IPS-18a (cell line): Measurements from ENCODE around the gene LIN9.
"Not testable (repeated sequence)": the region's sequence is repeated elsewhere in the genome, so short reads cannot be mapped to it uniquely, and the experiment has no call there.

Experiments
- H3K27ac ChIP-seq: one replicate; pipeline ENCODE4 v1.5.1; 2013; ENCODE audit warnings: low read length
- H3K27me3 ChIP-seq: one replicate; pipeline ENCODE4 v1.6.1; 2013; ENCODE audit warnings: mild to moderate bottlenecking, low read length; ENCODE audit not compliant: control insufficient read depth, insufficient read depth
- H3K36me3 ChIP-seq: one replicate; pipeline ENCODE4 v1.6.1; 2013; ENCODE audit warnings: low read depth, low read length; ENCODE audit not compliant: control insufficient read depth
- H3K4me1 ChIP-seq: one replicate; pipeline ENCODE4 v1.6.1; 2013; ENCODE audit warnings: low read depth, low read length; ENCODE audit not compliant: control insufficient read depth
- H3K4me3 ChIP-seq: one replicate; pipeline ENCODE4 v1.5.1; 2013; ENCODE audit warnings: low read length
- H3K9ac ChIP-seq: one replicate; pipeline ENCODE4 v1.6.1; 2013; ENCODE audit warnings: mild to moderate bottlenecking, low read length, moderate library complexity
- H3K9me3 ChIP-seq: one replicate; pipeline ENCODE4 v1.6.1; 2013; ENCODE audit warnings: low read depth, low read length; ENCODE audit not compliant: control insufficient read depth

LIN9 gene

DNA sequence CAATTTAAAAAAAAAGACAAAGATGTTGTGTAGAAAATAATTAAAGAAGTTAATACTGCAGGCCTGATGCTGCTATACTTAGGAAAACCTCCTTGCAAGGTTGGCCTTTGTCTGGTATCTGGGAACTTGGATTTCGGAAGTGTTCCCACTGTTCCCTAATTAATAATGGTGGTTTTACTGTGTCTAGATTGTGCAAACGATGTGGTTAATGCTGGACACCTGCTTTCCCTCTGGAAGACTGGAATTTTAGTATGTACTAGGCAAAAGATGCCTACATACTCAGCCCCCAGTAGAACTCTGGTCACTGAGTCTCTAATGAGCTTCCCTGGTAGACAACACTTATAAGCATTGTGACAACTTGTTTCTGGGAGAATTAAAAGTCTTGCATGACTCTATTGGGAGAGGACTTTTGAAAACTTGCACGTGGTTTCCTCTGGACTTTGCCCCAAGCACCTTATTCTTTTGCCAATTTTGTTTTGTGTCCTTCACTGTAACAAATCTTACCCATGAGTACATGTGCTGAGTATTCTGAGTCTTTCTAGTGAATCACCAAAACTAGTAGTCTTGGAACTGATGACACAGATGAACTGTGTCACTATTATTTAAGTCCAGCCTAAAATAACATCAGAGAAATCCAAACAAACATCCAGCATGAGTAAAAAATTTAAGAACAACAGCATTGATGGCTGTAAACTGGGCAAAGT, 40.4 kb downstream of the LIN9 start:
- Histone ChIP-seq H3K9ac (no peak overlapping the region), H3K36me3 (peaks cover 25% of the 10 kb centered on the region), H3K27me3 (no peaks in the 10 kb centered on the region), H3K4me1 (no peaks in the 10 kb centered on the region), H3K9me3 (no peaks in the 10 kb centered on the region), H3K4me3 (no peak overlapping the region), H3K27ac (no peak overlapping the region)

DNA sequence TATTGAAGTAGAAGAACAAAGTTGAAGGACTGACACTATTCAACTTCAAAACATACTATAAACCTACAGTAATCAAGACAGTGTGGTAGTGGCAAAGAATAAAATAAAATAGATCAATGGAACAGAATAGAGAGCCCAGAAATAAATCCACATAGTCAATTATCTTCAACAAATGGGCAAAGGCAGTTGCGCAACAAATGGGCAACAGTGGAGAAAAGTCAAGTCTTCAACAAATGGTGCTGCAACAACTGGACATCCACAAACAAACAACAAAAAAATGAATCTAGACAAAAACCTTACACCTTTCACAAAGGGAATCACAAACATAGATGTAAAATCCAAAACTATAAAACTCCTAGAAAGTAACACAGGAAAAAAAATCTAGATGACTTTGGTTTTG, 47.1 kb downstream of the LIN9 start:
- H3K9ac ChIP-seq = no peak overlapping the region
- no peaks in the 10 kb centered on the region for H3K9me3 ChIP-seq
- peaks cover 28% of the 10 kb centered on the region for H3K36me3 ChIP-seq
- H3K27ac ChIP-seq = no peak overlapping the region
- no peak overlapping the region for H3K4me3 ChIP-seq
- H3K4me1 ChIP-seq = no peaks in the 10 kb centered on the region
- no peaks in the 10 kb centered on the region for H3K27me3 ChIP-seq

GRCh38 chr1:226255380-226255779, 53.6 kb downstream of the LIN9 start:
- H3K36me3 ChIP-seq = peaks cover 12% of the 10 kb centered on the region
- H3K9me3 ChIP-seq = no peaks in the 10 kb centered on the region
- no peak overlapping the region for H3K9ac ChIP-seq
- no peaks in the 10 kb centered on the region for H3K27me3 ChIP-seq
- no peak overlapping the region for H3K4me3 ChIP-seq
- no peak overlapping the region for H3K27ac ChIP-seq
- H3K4me1 ChIP-seq = no peaks in the 10 kb centered on the region

GRCh38 chr1:226253933-226254332, 55.0 kb downstream of the LIN9 start:
- Histone ChIP-seq H3K27me3 (no peaks in the 10 kb centered on the region), H3K27ac (no peak overlapping the region), H3K4me1 (no peaks in the 10 kb centered on the region), H3K4me3 (no peak overlapping the region), H3K9ac (no peak overlapping the region), H3K9me3 (no peaks in the 10 kb centered on the region), H3K36me3 (peaks cover 15% of the 10 kb centered on the region)

GRCh38 chr1:226252841-226253240, 56.1 kb downstream of the LIN9 start:
- not testable (repeated sequence) for H3K4me1 ChIP-seq, H3K27me3 ChIP-seq, H3K9me3 ChIP-seq, H3K4me3 ChIP-seq, H3K27ac ChIP-seq, H3K9ac ChIP-seq
- H3K36me3 ChIP-seq = peaks cover 20% of the 10 kb centered on the region

DNA sequence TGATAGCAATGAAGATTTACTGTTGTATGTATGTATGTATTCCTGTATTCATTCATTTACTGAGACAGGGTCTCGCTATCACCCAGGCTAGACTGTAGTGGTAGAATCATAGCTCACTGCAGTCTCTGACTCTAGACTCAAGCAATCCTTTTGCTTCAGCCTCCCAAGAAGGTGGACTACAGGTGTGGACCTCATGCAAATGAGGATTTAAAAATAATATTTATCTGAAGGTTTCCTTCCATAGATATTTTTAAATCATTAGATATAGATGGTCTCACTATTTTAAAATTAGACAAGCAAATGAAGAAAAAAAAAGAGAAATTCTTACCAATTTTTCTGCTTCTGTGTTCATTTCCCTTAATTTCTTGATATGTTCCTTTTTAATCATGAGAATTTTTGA, 58.5 kb downstream of the LIN9 start:
- Histone ChIP-seq H3K27ac (no peak overlapping the region), H3K36me3 (peaks cover 25% of the 10 kb centered on the region), H3K4me1 (no peaks in the 10 kb centered on the region), H3K9ac (no peak overlapping the region), H3K27me3 (no peaks in the 10 kb centered on the region), H3K9me3 (no peaks in the 10 kb centered on the region), H3K4me3 (no peak overlapping the region)

DNA sequence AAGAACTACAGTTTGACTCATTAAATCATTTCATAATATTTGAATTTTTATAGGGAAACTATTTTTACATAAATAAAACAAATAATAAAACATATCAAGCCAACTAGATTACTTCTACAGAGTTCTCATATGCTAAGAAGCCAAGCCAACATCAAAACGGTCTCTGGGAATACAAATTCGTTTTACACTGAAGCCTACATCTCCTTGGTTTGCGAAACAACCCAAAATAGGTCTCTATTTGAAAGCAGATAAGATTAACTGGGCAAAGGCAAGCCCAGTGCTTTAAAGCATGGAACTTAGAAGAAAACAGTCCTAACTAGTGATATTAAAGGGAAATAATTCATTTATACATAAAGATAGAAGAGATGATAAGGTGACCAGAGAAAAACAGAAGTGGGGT, 60.2 kb downstream of the LIN9 start:
- no peak overlapping the region for H3K9ac ChIP-seq
- H3K4me1 ChIP-seq = no peaks in the 10 kb centered on the region
- no peaks in the 10 kb centered on the region for H3K27me3 ChIP-seq
- no peak overlapping the region for H3K4me3 ChIP-seq
- peaks cover 28% of the 10 kb centered on the region for H3K36me3 ChIP-seq
- no peak overlapping the region for H3K27ac ChIP-seq
- no peaks in the 10 kb centered on the region for H3K9me3 ChIP-seq

DNA sequence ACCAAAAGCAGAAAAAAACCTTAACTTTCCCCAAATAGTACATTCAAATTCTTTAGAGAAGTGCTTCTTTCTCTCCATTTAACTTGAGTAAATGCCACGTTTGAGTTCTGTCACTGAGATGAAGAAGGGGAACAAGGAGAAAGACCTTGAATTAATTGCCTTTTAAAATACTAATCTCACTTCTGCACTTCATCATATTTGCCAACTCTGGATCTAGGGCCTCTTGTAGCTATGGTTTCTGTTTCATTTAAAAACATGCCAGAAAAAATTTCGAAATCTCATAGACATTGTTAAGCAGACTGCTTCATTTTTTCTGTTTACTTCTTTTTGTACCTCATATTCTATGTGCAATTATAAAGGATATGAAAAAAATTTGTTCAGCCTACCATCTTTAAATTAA, 60.9 kb downstream of the LIN9 start:
- no peak overlapping the region for H3K27ac ChIP-seq
- no peak overlapping the region for H3K9ac ChIP-seq
- H3K36me3 ChIP-seq = peaks cover 28% of the 10 kb centered on the region

DNA sequence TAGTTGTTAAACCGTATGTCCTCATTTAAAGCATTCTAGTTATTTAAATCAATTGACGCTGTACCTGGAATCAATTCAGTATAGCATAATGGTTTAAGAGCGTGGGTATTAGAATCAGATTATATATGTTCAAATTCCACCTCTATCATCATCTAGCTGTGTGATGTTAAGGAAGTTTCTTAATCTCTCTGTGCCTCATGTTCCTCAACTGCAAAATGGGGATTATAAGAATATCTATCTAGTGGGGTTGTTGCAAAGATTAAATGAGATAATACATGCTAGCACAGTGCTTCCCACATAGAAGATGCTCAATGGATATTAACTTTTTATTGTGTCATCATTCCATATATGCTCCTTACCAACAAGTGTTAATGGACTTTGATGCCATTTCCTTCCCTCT, 69.5 kb downstream of the LIN9 start:
- Histone ChIP-seq H3K9ac (no peak overlapping the region), H3K9me3 (no peaks in the 10 kb centered on the region), H3K27ac (no peak overlapping the region), H3K27me3 (no peaks in the 10 kb centered on the region), H3K4me1 (no peaks in the 10 kb centered on the region), H3K36me3 (peaks cover 31% of the 10 kb centered on the region), H3K4me3 (no peak overlapping the region)

More for the DNA sequence above, 60.9 kb downstream of the LIN9 start:
- H3K27me3 ChIP-seq = no peaks in the 10 kb centered on the region
- no peaks in the 10 kb centered on the region for H3K4me1 ChIP-seq
- no peaks in the 10 kb centered on the region for H3K9me3 ChIP-seq
- H3K4me3 ChIP-seq = no peak overlapping the region

DNA sequence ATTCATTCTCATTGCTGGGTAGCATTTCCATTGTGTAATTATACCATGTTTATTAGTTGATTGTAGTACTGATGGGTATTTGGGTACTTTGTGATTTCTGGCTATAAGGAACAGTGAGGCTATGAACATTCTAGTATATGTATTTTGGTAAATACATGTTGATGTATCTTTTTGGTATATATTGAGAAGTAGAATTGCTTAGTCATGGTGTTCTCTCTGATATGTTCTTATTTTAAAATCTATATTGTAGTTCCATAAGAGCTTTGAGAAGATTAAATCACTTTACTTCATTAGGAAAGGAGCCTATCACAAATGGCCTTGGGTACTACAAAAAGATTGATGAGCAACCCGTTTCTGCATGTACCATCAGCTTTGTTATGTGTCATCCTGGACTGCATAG, 72.1 kb downstream of the LIN9 start:
- Histone ChIP-seq H3K36me3 (peaks cover 51% of the 10 kb centered on the region), H3K4me1 (no peaks in the 10 kb centered on the region), H3K9me3 (no peaks in the 10 kb centered on the region), H3K27ac (no peak overlapping the region), H3K27me3 (no peaks in the 10 kb centered on the region), H3K9ac (no peak overlapping the region), H3K4me3 (no peak overlapping the region)

DNA sequence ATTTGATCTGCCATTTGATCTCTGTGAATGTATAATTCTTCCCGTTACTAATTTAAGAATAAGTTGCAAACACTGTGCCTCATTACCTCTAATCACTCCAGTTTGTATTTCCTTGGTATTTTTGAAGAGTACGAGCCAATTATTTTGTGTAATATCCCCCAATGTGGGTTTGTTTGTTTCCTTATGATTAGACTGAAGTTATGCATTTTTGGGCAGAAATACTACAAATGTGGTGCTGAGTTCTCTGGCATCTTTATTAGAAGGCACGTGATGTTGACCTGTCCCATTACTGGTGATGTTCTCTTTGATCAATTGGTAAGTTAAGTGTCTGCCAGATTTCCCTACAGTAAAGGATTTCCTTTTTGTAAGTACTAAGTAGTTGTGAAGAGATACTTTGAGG, 75.2 kb downstream of the LIN9 start:
- Histone ChIP-seq H3K4me3 (no peak overlapping the region), H3K9ac (no peak overlapping the region), H3K27me3 (no peaks in the 10 kb centered on the region), H3K27ac (no peak overlapping the region), H3K4me1 (no peaks in the 10 kb centered on the region), H3K36me3 (peaks cover 56% of the 10 kb centered on the region), H3K9me3 (no peaks in the 10 kb centered on the region)

DNA sequence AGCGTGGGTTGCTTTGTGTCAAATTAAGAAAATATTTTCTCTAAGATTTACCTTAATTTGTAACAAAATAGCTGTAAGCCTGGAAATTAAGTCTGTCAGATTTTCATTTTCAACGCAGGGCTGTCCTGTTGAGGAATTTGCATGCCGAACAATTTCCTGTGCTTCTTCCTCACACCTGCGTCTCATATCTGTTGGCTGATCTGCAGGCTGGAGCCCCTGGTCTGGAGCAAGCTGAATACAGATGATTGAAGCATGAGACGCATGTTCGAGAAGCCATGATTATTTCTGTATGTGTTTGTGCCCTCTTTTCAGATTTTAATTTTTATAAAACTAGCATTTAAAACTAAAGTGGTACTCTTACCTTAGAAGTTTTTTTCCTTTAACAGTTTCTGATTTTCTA, 75.7 kb downstream of the LIN9 start:
- Histone ChIP-seq H3K9me3 (no peaks in the 10 kb centered on the region), H3K27ac (no peak overlapping the region), H3K36me3 (peaks cover 51% of the 10 kb centered on the region), H3K4me3 (no peak overlapping the region), H3K4me1 (no peaks in the 10 kb centered on the region), H3K9ac (no peak overlapping the region), H3K27me3 (no peaks in the 10 kb centered on the region)
